HepG2 (cell line): ENCODE data around the gene EFS. TPM values are rescaled to one million over a fixed set of nuclear protein-coding genes. Genes with fewer than 3 reads are reported as not detected.
A peak's percentile ranks its signal among the peaks of the same experiment; 100 is the strongest.

Experiments
- BATF2 ChIP-seq: sonication (generic); formaldehyde crosslinking; IDR thresholded peaks from 2 replicates; pipeline ENCODE4 v1.8.0; 2022; ENCODE audit warnings: mild to moderate bottlenecking, missing genetic modification reagents, moderate library complexity
- DZIP1 ChIP-seq: sonication (generic); formaldehyde crosslinking; IDR thresholded peaks from 2 replicates; pipeline ENCODE4 v1.5.0; 2020; ENCODE audit warnings: mild to moderate bottlenecking, missing genetic modification reagents
- EEA1 ChIP-seq: sonication (generic); formaldehyde crosslinking; IDR thresholded peaks from 2 replicates; pipeline ENCODE4 v1.5.1; 2020; ENCODE audit warnings: mild to moderate bottlenecking, missing genetic modification reagents, borderline replicate concordance
- FOXK2 ChIP-seq: fragments of 450-650 bp; IDR thresholded peaks from 2 replicates; pipeline ENCODE4 v1.6.1; 2016
- GATA4 ChIP-seq: sonication (generic); IDR thresholded peaks from 2 replicates; pipeline ENCODE4 v1.6.1; 2016; ENCODE audit warnings: antibody characterized with exemption, low read depth, borderline replicate concordance
- KAT7 ChIP-seq: IDR thresholded peaks from 2 replicates; pipeline ENCODE4 v1.6.1; 2018; ENCODE audit warnings: borderline replicate concordance, missing compliant biosample characterization
- ZBTB46 ChIP-seq: sonication (generic); formaldehyde crosslinking; IDR thresholded peaks from 2 replicates; pipeline ENCODE4 v1.4.0; 2020; ENCODE audit warnings: mild to moderate bottlenecking, missing genetic modification reagents, borderline replicate concordance
- ZNF274 ChIP-seq: sonication (generic); formaldehyde crosslinking; IDR thresholded peaks from 2 replicates; pipeline ENCODE4 v1.5.1; 2020; ENCODE audit warnings: mild to moderate bottlenecking, missing genetic modification reagents
- ZNF446 ChIP-seq: sonication (generic); formaldehyde crosslinking; IDR thresholded peaks from 2 replicates; pipeline ENCODE4 v1.5.0; 2020; ENCODE audit warnings: mild to moderate bottlenecking, missing genetic modification reagents
- ZNF646 ChIP-seq: sonication (generic); formaldehyde crosslinking; IDR thresholded peaks from 2 replicates; pipeline ENCODE4 v1.9.0; 2021; ENCODE audit warnings: mild to moderate bottlenecking, missing genetic modification reagents
- ZNF674 ChIP-seq: sonication (generic); formaldehyde crosslinking; IDR thresholded peaks from 2 replicates; pipeline ENCODE4 v1.5.0; 2020; ENCODE audit warnings: low read depth, mild to moderate bottlenecking, missing genetic modification reagents
- ZNF780A ChIP-seq: sonication (generic); formaldehyde crosslinking; IDR thresholded peaks from 2 replicates; pipeline ENCODE4 v1.8.0; 2022; ENCODE audit warnings: mild to moderate bottlenecking, missing genetic modification reagents, moderate library complexity
- polyA plus RNA-seq, 8 experiments: library from polyadenylated mRNA; depleted of rRNA in 3 of 8; stranded (reverse) in 7 of 8; unstranded in 1 of 8; fragments of >200 nt; fragmentation: Illumina TruSeq in 4 of 8; extraction: Trizol in 4 of 8; gene quantifications; 2 replicates each; pipeline versions ENCODE4 v1.2.1 to v1.2.3, GENCODE V29; 2011 to 2016; ENCODE audit warnings: low read depth in 4 of 8, missing spikeins in 1 of 8, mixed read lengths in 1 of 8; ENCODE audit not compliant: insufficient read depth in 1 of 8
- total RNA-seq, 5 experiments: library from RNA; depleted of rRNA; stranded (reverse); fragments of >200 nt; fragmentation: Illumina TruSeq; extraction: Trizol; gene quantifications; 2 replicates each; pipeline ENCODE4 v1.2.3, GENCODE V29; 2016; ENCODE audit warnings: low read depth in 1 of 5
- TF ChIP-seq, protein P1 (sequence below): sonication (generic); formaldehyde crosslinking; IDR thresholded peaks from 2 replicates; pipeline ENCODE4 v1.5.0; 2020; ENCODE audit warnings: missing genetic modification reagents, mild to moderate bottlenecking, borderline replicate concordance

EFS gene
- total and polyA plus RNA-seq, 2 of the 13 experiments (the other 11 are each of a cell fraction or from before 2014, with no cell fraction given) = not detected

DNA sequence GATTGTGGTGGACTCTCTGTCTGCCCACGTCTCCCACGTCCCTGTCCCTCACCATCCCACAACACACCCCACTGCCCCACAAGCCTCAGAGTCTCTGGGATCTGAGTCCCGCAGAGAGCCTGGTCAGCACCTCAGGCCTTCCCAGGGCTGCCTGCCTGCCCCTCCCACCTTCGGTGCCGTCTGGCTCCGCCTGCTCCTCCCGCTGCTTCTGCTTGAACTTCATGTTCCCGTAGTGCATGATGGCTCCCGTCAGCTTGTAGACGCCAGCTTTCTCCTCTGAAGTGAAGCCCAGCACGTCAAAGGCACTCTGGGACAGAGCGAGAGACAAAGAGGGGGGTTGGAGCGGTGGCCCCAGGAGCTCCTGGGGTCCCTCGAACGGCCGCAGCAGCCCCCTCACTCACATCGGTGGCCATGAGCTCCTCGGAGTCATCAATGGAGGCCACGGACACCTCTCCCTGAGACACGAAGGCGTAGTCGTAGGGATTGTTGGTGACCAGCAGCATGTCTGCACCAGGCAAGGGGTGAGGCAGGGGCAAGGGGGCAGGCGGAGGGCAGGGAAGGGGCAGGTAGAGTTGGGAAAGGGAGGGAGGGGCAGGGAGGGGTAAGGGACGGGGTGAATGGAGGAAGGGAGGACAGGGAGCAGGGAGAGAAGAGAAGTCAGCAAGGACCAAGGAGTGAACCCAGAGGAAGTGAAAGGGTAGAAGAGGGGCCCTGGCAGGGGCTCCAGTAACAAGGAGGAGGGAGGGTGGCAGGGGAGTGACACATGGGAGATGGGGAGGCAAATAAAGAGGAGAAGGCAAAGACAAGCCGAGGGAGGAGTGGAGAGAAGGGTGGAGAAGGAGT is 37.5 kb upstream of the EFS start (continued):
- TF ChIP-seq ZNF646 (CRISPR knock-in tag) (no peak), FOXK2 (peak; percentile 35; the same call in 1 of the 2 replicates), ZNF780A (CRISPR knock-in tag) (0 out of 2 replicates have a peak, but pooled peaks have one; percentile 30), ZBTB46 (CRISPR knock-in tag) (no peak), ZNF446 (CRISPR knock-in tag) (0 out of 2 replicates have a peak, but pooled peaks have one; percentile 43), ZNF274 (CRISPR knock-in tag) (no peak), KAT7 (no peak), EEA1 (CRISPR knock-in tag) (0 out of 2 replicates have a peak, but pooled peaks have one; percentile 34), GATA4 (no peak), ZNF674 (CRISPR knock-in tag) (no peak), BATF2 (CRISPR knock-in tag) (peak; percentile 62; the same call in 1 of the 2 replicates), DZIP1 (peak; percentile 79; the same call in 1 of the 2 replicates)
- TF ChIP-seq, protein P1, sequence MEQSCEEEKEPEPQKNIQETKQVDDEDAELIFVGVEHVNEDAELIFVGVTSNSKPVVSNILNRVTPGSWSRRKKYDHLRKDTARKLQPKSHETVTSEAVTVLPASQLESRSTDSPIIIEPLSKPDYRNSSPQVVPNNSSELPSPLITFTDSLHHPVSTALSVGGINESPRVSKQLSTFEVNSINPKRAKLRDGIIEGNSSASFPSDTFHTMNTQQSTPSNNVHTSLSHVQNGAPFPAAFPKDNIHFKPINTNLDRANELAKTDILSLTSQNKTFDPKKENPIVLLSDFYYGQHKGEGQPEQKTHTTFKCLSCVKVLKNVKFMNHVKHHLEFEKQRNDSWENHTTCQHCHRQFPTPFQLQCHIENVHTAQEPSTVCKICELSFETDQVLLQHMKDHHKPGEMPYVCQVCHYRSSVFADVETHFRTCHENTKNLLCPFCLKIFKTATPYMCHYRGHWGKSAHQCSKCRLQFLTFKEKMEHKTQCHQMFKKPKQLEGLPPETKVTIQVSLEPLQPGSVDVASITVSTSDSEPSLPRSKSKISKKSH (CRISPR knock-in tag) = peak; percentile 68; the same call in 1 of the 2 replicates
